ENCODE results near the gene NPAS3.

NPAS3 gene

DNA sequence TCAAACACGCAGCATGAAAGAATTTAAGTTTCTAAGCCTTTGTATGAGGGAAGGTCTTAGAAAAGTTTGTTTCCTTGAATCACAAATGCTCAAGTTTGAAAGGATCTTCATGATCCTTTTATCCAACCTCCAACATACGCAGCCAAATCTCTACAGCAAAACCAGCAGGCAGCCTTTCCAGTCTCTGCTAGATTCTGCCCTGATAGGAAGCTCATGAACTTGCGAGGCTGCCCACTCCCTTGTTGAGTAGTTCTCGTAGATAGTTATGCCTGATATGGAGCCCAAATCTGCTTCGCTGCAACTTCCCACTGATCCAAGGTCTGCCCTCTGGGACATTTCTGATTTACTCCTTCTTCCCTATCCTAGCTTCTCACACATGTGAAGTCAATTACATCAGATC is 739.3 kb downstream of the NPAS3 start:
- no peak for DNase-seq (ENCODE audit: low read depth in 2 of 2)

DNA sequence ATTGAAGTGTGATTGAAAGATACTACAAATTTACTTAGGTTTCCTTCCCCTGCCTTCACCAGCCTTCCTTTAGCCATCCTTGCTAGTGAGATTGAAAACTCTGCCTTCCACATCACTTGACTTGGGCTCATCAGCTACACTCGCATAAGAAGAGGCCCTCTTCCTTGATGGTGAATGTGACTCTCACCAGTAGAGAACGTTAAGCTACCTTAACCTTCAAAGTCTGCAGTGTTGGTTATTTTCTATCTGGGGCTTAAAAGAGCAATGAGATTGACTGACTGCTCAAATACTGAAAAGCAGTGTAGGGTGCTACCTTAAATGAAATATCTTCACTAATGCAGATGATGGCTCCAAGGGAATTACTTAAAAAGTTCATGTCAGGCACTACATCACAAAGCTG is 740.3 kb downstream of the NPAS3 start:
- DNase-seq (ENCODE audit: low read depth in 2 of 2) = no peak

DNA sequence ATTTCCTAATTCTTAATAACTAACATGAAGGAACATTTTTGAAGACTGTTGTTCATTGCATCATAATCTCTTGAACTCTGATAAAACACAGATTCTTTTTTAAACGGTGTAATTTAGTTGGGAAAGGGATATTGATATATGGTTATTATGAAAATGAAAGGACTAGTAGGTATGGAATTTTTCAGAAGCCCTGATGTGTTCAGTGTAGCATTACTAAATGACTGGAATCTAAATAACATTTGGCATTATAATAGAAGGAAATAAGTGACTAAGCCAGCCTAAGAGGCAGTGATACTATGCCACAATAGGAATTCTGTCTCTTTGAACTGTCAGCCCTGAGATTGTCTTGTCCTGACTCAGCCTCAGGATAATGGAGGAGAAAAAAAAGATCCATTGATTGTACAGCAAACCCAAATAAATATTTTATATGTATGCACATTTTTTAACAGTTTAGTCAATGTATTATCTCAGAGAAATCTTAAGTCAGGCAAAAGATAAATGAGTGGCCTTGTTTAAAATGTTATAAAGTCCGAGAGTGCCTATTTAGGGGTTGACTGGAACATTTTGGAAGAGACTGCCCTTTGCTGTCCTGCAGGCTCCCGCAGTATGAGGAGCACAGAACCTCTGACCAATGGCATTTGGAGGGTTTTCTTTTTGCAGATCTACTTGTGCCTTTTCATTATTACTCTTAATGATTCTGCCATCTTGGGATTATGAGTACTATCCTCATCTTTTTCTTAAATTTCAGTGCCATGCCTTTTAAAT is 741.0 kb downstream of the NPAS3 start:
- DNase-seq (ENCODE audit: low read depth in 2 of 2) = no peak

DNA sequence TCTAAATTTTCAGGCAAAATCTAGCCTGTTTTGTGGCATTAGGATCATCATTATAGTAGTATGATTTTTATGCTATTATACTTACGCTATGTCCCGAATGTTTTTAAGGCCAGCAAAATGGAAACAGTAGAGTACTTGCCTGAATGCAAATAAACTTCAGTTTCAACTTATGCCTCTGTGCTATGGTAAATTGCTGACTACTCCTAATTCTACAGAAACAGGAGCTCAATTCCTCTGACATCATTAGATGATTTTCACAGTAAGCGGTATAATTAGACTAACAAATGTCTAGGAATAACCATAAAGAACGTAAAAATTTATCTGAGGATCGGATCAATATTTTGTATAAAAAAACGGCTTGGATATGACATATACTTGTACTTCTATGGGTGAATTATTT is 742.2 kb downstream of the NPAS3 start:
- no peak for DNase-seq (ENCODE audit: low read depth in 2 of 2)

DNA sequence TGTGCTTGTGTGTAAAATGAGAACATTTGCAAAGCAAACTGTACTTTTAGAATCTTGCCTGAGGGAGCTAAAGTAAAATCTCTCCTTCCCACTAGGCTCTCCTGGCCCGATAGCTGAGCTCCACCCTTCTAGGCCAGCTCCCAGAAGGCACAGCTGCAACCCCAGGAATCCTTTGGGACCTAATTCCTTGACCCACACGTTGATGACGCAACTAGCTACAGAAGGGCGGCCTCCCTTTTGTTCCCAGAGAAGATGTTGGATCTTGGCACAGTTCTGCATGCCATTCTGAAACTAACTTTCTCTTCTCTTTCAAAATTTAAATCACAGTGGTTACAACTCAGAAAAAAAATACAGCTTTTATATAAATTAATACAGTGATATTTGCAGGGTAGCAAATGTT is 744.1 kb downstream of the NPAS3 start:
- DNase-seq (ENCODE audit: low read depth in 2 of 2) = no peak

DNA sequence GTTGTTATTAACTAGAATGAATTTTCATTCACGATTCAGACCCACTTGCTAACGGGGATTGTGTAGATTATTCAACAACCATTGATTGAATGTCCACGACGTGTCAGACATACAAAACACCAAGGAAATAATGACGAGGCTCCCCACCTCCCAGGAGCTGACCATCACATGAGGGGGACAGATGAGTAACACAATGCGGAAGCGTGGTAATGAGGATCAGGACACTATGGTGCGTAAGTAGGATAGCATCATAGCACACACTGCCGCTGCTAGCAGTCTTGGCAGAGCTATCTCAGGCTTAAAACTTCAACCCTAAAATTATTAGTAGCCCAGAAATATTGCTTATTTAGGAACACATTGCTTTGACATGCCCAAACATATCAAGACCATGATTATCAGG is 746.3 kb downstream of the NPAS3 start:
- DNase-seq (ENCODE audit: low read depth in 2 of 2) = no peak

DNA sequence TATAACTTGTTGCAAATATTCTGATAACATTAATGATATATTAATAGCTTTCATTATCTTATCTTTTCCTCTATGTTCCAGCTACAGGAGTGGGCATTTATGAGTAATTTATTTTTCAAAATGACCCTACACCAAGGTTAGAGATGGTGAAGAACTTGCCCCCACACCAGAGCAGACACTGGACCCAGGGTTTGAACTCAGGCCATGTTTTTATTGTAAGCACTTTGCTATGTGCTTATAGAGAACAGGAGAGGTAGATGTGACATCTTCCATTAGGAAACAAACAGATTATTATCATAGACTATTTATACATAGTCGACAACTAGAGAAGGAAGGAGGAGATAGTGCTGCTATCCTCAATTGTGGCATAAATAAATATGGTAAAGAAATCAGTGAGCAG is 747.0 kb downstream of the NPAS3 start:
- DNase-seq (ENCODE audit: low read depth in 2 of 2) = no peak

DNA sequence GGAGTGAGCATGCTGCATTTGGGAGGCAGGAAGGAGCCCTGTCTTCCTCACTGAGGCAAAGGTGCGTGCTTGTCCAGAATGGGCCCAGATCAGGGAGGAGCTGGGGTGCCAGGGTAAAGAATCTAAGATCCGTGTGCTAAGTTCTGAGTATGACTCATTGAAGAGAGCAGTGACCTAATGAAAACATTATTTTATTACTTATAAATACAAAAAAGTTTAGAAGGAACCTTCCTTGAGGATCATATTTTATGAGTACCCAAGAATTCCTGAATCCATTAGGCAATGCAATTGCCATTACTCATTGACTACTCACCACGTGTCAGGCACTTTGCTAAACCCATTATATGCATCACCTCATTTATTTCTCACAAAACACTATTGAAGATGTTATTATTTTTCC is 747.5 kb downstream of the NPAS3 start:
- DNase-seq (ENCODE audit: low read depth in 2 of 2) = no peak

DNA sequence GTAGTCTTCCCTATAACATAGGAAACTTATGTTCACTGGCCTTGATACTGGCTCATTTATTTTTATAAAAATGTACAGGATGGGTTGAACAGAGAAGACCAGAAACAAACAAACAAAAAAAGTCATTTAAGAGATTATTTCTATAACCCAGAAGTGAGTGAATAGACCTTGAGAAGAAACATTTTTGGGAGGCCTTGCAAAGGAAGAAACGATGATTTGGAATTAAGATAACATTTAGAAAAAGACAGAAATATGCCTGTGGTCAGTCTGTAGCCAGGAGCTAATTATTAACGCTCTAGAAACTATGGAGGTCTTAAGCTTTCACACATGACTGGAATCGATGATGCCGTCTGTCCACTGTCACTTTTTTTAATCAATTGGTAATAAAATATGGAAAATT is 748.2 kb downstream of the NPAS3 start:
- no peak for DNase-seq (ENCODE audit: low read depth in 2 of 2)

DNA sequence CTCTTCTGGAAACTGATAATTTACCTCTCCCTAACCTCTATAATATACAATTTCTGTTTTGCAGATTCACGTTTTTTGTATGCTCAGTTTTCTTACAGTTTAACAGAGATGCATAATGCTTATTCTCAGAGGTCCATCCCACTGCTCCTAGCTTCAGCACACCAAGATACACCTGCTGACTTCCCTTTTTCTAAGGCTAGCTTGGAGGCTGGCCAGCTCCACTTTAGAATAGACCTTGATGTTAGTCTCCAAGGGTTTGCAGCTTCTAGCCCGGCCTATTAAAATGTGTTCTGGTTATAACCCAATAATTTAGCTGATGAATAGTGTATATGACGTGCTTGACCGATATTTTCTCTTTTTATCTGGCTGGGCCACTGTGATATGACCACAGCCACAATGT is 751.0 kb downstream of the NPAS3 start:
- DNase-seq (ENCODE audit: low read depth in 2 of 2) = no peak

DNA sequence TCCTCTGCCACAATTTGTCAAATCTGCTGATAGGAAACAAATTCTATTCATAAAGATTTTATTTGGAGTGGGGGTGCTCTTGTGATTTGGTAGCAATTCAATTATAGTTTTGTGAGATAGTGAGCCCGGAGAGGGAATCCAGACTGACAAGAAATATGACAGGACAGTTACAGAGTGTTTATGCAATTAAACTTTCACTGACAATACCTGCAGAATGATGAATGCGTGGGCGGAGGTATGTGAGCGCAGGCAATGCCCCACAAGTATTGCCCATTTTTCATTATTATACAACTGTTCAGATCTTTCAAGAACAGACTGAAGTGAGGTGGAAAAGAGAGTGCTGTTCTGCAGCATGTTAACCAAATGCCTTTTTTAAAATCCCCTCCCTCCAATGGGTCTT is 753.2 kb downstream of the NPAS3 start:
- DNase-seq (ENCODE audit: low read depth in 2 of 2) = no peak

DNA sequence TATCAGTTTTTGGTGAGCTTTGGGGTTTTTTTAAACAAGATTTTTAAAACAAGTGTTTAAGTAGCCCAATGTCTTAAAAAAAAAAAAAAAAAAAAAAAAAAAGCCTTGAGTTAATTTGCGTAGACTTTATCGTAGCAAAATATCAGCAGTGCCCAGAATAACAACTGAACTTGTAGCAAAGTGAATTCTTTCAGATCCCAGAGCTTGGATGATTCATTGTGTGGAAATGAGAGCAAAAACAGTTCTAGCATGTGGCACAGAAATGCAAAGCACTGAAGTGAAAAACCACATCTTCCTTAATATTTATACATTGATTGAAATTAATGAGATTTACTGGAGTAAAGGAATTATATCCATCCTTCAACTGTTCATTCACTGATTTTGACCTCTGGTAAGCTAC is 754.1 kb downstream of the NPAS3 start:
- DNase-seq (ENCODE audit: low read depth in 2 of 2) = no peak

DNA sequence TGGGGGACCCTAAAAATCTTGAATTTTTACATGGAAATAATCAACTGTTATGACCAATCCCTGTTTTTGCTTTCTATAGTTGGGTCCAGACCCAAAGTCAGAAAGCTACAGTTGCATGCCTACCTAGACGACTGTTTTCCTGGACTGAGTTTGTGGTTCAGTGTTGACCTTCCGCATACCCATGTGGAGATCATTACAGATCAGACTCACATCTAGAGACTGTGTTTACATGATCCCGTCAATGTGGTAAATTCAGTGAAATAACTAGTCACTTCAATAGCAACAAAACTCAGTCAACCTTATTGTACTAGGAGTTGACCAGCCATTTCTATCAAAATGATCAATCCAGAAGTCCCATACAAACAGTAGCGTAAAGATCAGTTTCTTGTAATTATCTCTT is 754.6 kb downstream of the NPAS3 start:
- DNase-seq (ENCODE audit: low read depth in 2 of 2) = no peak

DNA sequence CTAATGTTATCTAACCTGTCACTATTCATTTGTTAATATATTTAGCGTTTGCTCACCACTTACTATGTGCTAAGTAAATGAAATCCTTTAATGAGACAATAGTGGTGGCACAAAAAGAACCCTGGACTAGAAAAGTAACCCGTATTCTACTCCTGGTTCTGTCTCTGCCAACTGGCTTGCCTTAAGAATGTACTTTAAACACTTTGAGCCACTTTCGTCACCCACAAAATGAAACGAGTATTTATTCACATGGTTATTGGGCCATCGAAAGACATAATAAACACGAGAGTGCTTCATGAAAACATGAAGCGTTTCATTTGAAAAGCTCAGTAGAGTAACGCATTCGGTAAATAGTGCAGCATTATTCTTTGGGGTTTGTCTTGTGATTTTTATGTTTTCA is 757.5 kb downstream of the NPAS3 start:
- DNase-seq (ENCODE audit: low read depth in 2 of 2) = no peak

DNA sequence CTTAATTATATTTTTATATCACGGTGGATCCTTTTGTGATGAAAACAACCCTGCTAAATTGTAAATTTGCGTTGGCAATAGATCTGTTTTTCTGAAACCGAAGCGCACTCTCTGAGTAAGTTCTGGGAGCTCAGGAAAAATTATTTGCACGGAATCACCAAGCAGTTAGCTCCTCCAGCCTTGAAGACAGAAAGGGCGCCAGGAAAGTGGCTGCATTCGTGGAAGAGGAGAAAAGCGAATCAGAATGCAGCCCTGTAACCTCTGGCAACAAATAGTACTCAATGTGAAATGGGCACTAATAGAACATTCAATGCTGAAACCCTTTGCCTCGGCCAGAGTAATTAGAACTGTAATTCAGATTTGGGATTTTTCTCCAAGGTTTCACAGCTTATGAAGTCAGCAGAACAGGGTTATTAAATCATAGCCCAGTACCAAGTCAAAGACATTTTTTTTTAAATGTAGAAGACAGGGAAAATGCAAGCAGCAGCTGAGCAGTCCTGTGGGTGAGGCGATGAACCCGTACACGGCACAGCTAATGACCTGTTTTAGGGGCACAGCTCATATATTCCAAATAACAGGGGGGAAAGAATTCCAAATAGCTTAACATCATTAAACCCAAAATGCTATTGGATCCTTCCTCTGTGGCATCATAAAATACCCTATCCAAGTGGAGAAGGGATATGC is 760.8 kb downstream of the NPAS3 start:
- no peak for DNase-seq (ENCODE audit: low read depth in 2 of 2)

DNA sequence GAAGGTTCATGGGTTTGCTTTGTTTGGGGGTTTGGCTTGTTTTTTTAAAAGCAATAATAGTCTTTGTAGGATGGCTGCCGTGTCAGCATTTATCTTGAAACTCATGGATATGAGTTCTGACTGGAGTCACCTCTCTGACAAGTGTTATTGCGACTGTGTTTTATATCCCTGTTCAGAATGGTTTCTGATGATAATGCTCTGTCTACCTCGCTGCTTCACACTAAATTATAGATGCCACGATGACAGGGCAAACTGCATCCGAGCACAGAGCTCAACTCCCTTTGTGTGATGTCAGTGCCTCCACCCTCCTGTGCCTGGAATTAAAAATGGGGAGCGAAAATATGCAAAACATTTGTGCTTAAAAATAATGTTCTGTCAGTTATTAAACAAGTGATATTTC is 761.4 kb downstream of the NPAS3 start:
- no peak for DNase-seq (ENCODE audit: low read depth in 2 of 2)

DNA sequence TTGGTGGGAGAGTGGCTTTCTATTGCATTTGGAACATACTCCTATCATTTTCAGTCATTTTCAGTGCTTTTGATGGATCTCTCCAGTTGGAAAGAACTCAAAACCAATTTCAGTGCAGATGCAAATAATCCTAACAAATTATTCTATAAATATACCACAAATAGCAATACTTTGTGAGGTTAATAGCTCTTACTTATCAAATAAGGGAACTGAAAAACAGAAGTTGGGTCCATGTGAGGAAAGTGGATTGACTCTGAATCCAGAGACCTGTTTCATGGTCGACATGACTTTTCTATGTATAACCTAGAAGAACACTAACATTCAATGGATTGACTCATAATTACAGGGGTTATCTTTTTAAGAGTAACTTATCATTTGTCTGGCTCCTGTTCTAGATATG is 763.6 kb downstream of the NPAS3 start:
- DNase-seq (ENCODE audit: low read depth in 2 of 2) = no peak

DNA sequence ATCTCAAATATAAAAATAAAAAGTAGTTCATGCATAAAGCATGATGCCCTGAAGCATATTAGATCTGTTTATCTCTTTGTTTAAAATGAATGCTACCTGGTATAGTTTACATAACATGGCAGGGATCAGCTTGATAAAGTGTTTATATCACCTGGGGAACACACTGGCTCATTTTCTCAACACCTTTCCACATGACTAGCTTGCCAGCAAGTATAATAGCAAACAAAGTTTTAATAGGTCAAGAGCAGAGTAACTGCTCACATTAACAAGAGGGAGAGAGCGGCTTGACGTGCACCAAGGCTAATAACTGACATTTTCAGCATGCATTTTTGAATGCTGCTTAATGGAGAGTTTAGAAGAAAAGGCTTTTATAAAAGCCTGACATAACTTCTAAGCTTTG is 765.8 kb downstream of the NPAS3 start:
- no peak for DNase-seq (ENCODE audit: low read depth in 2 of 2)

DNA sequence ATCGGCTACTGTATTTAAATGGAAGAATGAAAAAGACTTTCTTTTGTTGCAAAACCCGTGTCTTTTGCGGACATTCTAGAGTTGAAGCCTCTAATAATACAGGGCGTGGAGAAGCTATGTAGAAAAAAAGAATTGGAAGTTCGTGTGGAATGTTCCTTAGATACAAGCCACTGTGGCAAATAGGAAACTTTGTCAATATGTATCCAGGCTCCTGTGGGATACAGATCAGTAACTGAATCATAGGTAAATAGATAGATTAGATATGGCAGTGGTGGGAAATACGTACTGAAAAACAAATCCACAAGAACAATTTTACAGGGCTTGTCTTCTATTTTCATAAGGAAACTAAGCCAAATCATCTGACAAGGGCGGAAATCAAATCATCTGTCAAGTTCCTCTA is 766.8 kb downstream of the NPAS3 start:
- no peak for DNase-seq (ENCODE audit: low read depth in 2 of 2)

DNA sequence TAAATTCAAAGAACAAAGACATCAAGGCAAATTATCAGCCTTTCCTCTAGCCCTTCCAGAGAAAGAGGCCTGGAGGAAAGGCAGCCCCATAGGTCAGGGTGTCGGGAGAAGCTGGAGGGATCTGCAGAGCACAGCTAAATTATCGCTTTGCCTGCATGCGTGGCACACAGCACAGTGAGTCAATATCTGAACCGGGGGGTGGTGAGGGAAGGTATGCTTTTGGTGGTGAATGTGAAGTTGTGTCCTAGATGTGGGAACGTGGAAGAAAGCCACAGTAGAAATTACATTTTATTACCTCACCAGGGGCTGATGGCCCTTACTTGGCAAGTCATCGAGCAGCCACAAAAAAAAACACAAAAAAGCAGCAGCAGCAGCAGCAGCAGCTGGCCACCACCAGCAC is 769.0 kb downstream of the NPAS3 start:
- DNase-seq (ENCODE audit: low read depth in 2 of 2) = no peak

DNA sequence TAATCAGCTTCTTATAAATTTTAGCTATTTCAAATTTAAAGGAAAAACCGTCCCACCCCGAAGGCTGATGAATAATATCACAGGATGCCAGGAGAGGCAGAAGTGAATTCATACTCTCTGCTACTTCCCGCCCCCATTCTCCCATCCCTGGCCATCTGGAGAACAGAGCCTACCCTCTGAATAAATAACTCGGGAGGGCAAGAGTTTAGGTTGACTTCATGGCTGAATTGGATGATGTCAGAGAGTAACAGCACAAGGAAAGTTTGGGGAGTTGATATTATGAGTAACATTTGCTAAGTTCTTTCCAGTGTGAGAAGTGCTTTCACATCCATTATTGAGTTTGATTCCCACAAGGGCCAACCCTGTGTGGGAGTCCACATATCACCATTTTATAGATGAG is 770.6 kb downstream of the NPAS3 start:
- DNase-seq (ENCODE audit: low read depth in 2 of 2) = no peak

DNA sequence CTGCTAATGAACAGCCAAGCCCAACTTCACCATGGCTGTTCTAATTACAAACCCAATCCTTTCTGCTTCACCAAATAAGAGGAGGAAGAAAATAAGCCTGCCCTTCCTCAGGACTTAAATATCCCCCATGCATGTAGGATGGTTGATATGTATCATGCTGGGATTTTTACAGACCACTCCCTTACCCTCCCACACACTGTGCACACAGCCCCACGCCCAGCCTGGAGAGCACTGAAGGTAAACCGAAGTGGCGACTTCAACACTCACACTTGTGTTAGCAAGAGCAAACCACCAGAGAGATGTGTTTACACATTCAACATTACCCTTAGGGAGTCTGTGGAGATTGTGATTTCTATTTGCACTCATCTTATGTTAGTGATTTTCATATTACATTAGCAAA is 771.0 kb downstream of the NPAS3 start:
- no peak for DNase-seq (ENCODE audit: low read depth in 2 of 2)

DNA sequence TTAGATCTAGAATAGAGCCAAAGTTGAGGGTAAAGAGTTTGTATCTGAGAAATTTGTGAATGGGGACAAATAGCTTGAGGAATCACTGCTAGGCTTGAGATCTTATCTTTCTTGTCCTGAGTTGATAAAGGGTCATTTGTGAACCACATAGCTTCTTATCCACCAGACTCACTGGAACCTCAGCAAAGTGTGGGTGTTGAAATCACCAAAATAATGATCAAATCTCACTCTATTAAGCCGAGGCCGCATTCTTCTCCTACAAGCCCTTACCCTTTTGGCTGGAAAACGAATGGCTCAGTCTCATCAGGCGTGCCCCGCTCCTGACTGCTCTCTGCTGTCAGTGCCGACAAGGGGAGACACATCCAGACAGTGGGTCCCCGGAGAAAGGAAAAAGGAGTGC is 771.6 kb downstream of the NPAS3 start:
- no peak for DNase-seq (ENCODE audit: low read depth in 2 of 2)

DNA sequence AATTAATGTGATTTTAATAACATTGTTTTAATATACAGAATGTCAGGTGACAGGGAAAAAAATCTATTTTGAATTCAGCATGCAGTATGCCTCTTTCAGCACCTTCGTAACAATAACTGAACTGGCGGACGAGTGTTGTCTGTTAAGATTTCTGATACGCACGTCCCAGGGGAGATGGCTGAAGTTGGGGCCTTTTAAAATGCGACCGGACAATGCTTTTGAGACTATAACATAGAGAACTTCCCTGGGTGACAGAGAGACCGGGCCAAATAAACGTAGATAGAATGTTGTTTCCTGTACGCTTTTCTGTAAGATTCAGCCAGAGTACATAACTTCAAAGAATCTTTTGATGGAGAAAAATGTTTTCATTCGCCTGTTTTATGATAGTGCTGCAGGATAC is 772.5 kb downstream of the NPAS3 start:
- no peak for DNase-seq (ENCODE audit: low read depth in 2 of 2)

Data from stimulated activated CD8-positive, alpha-beta memory T cell treated with anti-CD3 and anti-CD28 coated beads, Interleukin-7, amount 100 ng/mL, for 1 hour (primary cell).